GM12878 (cell line): ENCODE results near the gene SORL1. TPM values are rescaled to one million over a fixed set of nuclear protein-coding genes. Genes with fewer than 3 reads are reported as not detected.

Experiments used
- ATF7 ChIP-seq: fragments of 450-650 bp; IDR thresholded peaks from 2 replicates; pipeline ENCODE4 v1.6.1; 2016; ENCODE audit warnings: low read depth, mild to moderate bottlenecking
- CHD2 ChIP-seq: IDR thresholded peaks from 2 replicates; pipeline ENCODE4 v1.6.1; 2011; ENCODE audit warnings: low read depth, low read length, improper control_type of control experiment, borderline replicate concordance
- MTA2 ChIP-seq: fragments of 450-650 bp; IDR thresholded peaks from 2 replicates; pipeline ENCODE4 v1.6.1; 2016; ENCODE audit warnings: low read depth, mild to moderate bottlenecking, moderate library complexity
- MTA3 ChIP-seq: IDR thresholded peaks from 2 replicates; pipeline ENCODE4 v1.6.1; 2012; ENCODE audit warnings: low read length, inconsistent platforms, borderline replicate concordance
- NFIC ChIP-seq: IDR thresholded peaks from 2 replicates; pipeline ENCODE4 v1.6.1; 2012; ENCODE audit warnings: low read depth, mild to moderate bottlenecking, inconsistent platforms, low read length, moderate library complexity
- PAX5 ChIP-seq: IDR thresholded peaks from 2 replicates; pipeline ENCODE4 v1.6.1; 2011; ENCODE audit warnings: low read depth, low read length, borderline replicate concordance
- POLR2AphosphoS5 ChIP-seq: IDR thresholded peaks from 2 replicates; pipeline ENCODE4 v1.6.1; 2011; ENCODE audit warnings: mild to moderate bottlenecking, low read length, inconsistent platforms
- RCOR1 ChIP-seq: conservative IDR thresholded peaks from 2 replicates; pipeline ENCODE4 v1.6.1; 2012; ENCODE audit warnings: low read depth, low read length, improper control_type of control experiment
- SMC3 ChIP-seq: IDR thresholded peaks from 2 replicates; pipeline ENCODE4 v1.6.1; 2011; ENCODE audit warnings: low read length, improper control_type of control experiment, borderline replicate concordance
- SRF ChIP-seq, 2 experiments: IDR thresholded peaks; 2 replicates each; pipeline ENCODE4 v1.6.1; 2011; ENCODE audit warnings: low read depth in 2 of 2, low read length in 2 of 2, mild to moderate bottlenecking in 1 of 2, moderate library complexity in 1 of 2
- TARDBP ChIP-seq: IDR thresholded peaks from 2 replicates; pipeline ENCODE4 v1.6.1; 2016; ENCODE audit warnings: borderline replicate concordance
- TCF12 ChIP-seq: IDR thresholded peaks from 2 replicates; pipeline ENCODE4 v1.6.1; 2011; ENCODE audit warnings: low read depth, mild to moderate bottlenecking, low read length
- TCF3 ChIP-seq: IDR thresholded peaks from 2 replicates; pipeline ENCODE4 v1.6.1; 2012; ENCODE audit warnings: low read depth, mild to moderate bottlenecking, low read length, borderline replicate concordance; ENCODE audit not compliant: insufficient read depth
- ZNF217 ChIP-seq: fragments of 450-650 bp; IDR thresholded peaks from 2 replicates; pipeline ENCODE4 v1.6.1; 2017; ENCODE audit warnings: antibody characterized with exemption, mild to moderate bottlenecking
- polyA plus RNA-seq, 11 experiments: library from polyadenylated mRNA; depleted of rRNA in 4 of 11; unstranded in 6 of 11; stranded (reverse) in 5 of 11; fragments of >200 nt; fragmentation: Nextera tagmentation in 4 of 11; fragmentation: Illumina TruSeq in 1 of 11; extraction: Ambion mirVana in 4 of 11; extraction: Trizol in 1 of 11; gene quantifications; 1 replicate in 1 of 11; 2 replicates in 10 of 11; pipeline versions ENCODE4 v1.2.1 to v1.2.3, GENCODE V29; 2011 to 2016; ENCODE audit warnings: inconsistent platforms in 2 of 11, missing spikeins in 2 of 11, low read depth in 1 of 11
- total RNA-seq, 4 experiments: library from RNA; depleted of rRNA in 3 of 4; stranded (reverse); fragments of >200 nt in 3 of 4; fragmentation: Illumina TruSeq in 1 of 4; extraction: Trizol in 1 of 4; gene quantifications; 2 replicates each; pipeline versions ENCODE4 v1.2.1 to v1.2.3, GENCODE V29; 2013 to 2021
- TF ChIP-seq, protein P1 (sequence below): fragments of 450-650 bp; IDR thresholded peaks from 2 replicates; pipeline ENCODE4 v1.6.1; 2017; ENCODE audit warnings: mild to moderate bottlenecking, low read depth, inconsistent platforms; ENCODE audit not compliant: poor library complexity, severe bottlenecking
- TF ChIP-seq, protein P2 (sequence below): IDR thresholded peaks from 2 replicates; pipeline ENCODE4 v1.6.1; 2011; ENCODE audit warnings: borderline replicate concordance, low read depth, mild to moderate bottlenecking, moderate library complexity, low read length; ENCODE audit not compliant: insufficient read depth, poor library complexity, severe bottlenecking
- TF ChIP-seq, protein P3 (sequence below): IDR thresholded peaks from 2 replicates; pipeline ENCODE4 v1.6.1; 2012; ENCODE audit warnings: improper control_type of control experiment, low read depth, low read length; ENCODE audit not compliant: insufficient replicate concordance
- TF ChIP-seq, protein P4 (sequence below): fragments of 450-650 bp; IDR thresholded peaks from 2 replicates; pipeline ENCODE4 v1.6.1; 2016; ENCODE audit warnings: mild to moderate bottlenecking
- TF ChIP-seq, protein P5 (sequence below): fragments of 450-650 bp; IDR thresholded peaks from 2 replicates; pipeline ENCODE4 v1.6.1; 2016; ENCODE audit warnings: mild to moderate bottlenecking

SORL1 gene
- total and polyA plus RNA-seq, 10 of the 15 experiments (the other 5 are each of a cell fraction or from before 2014, with no cell fraction given): 20.2 to 107 (median 59.9) TPM

DNA sequence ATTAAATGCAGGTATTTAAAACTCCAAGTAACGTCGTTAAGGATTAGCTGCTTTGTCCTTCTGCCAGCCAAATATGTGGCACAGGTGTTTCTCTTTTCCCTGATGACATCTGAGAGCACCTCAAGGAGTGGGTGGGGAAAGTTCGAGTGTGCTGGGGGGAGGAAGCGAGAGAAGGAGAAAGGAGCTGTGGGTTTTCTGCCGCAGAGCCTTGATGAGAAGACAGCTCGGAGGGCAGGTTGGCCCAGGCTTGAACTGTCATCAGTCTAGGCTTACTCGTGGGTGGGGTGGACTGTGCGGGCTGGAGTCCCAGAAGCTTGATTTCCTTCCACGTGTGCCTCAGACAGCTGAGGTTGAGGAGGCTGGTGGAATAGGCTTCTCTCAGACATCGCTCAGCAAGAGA, 15.9 kb downstream of the SORL1 start (continued):
- TF ChIP-seq, protein P1, sequence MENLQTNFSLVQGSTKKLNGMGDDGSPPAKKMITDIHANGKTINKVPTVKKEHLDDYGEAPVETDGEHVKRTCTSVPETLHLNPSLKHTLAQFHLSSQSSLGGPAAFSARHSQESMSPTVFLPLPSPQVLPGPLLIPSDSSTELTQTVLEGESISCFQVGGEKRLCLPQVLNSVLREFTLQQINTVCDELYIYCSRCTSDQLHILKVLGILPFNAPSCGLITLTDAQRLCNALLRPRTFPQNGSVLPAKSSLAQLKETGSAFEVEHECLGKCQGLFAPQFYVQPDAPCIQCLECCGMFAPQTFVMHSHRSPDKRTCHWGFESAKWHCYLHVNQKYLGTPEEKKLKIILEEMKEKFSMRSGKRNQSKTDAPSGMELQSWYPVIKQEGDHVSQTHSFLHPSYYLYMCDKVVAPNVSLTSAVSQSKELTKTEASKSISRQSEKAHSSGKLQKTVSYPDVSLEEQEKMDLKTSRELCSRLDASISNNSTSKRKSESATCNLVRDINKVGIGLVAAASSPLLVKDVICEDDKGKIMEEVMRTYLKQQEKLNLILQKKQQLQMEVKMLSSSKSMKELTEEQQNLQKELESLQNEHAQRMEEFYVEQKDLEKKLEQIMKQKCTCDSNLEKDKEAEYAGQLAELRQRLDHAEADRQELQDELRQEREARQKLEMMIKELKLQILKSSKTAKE: peak; percentile 95
- TF ChIP-seq TARDBP: no peak
- peak; percentile 94 for TF ChIP-seq NFIC
- TF ChIP-seq CHD2: no peak; the same call in 1 of the 2 replicates
- TF ChIP-seq ATF7: peak; percentile 85
- TF ChIP-seq SRF (IDR thresholded peaks at IDR 0.05; ENCODE audit: low read depth in 2 of 2, low read length in 2 of 2): peak in 1 of 2 experiments; percentile 52; a peak in 1 of 4 replicates
- TF ChIP-seq TCF12: peak; percentile 97
- peak; percentile 95 for TF ChIP-seq PAX5
- peak; percentile 88; the same call in 1 of the 2 replicates for TF ChIP-seq MTA2
- peak; percentile 98 for TF ChIP-seq TCF3
- no peak for TF ChIP-seq RCOR1
- TF ChIP-seq MTA3: peak; percentile 71; the same call in 1 of the 2 replicates
- 0 out of 2 replicates have a peak, but pooled peaks have one; percentile 20 for TF ChIP-seq ZNF217
- peak; percentile 12; the same call in 1 of the 2 replicates for TF ChIP-seq SMC3
- TF ChIP-seq, protein P2, sequence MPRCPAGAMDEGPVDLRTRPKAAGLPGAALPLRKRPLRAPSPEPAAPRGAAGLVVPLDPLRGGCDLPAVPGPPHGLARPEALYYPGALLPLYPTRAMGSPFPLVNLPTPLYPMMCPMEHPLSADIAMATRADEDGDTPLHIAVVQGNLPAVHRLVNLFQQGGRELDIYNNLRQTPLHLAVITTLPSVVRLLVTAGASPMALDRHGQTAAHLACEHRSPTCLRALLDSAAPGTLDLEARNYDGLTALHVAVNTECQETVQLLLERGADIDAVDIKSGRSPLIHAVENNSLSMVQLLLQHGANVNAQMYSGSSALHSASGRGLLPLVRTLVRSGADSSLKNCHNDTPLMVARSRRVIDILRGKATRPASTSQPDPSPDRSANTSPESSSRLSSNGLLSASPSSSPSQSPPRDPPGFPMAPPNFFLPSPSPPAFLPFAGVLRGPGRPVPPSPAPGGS: peak; percentile 86
- TF ChIP-seq, protein P3, sequence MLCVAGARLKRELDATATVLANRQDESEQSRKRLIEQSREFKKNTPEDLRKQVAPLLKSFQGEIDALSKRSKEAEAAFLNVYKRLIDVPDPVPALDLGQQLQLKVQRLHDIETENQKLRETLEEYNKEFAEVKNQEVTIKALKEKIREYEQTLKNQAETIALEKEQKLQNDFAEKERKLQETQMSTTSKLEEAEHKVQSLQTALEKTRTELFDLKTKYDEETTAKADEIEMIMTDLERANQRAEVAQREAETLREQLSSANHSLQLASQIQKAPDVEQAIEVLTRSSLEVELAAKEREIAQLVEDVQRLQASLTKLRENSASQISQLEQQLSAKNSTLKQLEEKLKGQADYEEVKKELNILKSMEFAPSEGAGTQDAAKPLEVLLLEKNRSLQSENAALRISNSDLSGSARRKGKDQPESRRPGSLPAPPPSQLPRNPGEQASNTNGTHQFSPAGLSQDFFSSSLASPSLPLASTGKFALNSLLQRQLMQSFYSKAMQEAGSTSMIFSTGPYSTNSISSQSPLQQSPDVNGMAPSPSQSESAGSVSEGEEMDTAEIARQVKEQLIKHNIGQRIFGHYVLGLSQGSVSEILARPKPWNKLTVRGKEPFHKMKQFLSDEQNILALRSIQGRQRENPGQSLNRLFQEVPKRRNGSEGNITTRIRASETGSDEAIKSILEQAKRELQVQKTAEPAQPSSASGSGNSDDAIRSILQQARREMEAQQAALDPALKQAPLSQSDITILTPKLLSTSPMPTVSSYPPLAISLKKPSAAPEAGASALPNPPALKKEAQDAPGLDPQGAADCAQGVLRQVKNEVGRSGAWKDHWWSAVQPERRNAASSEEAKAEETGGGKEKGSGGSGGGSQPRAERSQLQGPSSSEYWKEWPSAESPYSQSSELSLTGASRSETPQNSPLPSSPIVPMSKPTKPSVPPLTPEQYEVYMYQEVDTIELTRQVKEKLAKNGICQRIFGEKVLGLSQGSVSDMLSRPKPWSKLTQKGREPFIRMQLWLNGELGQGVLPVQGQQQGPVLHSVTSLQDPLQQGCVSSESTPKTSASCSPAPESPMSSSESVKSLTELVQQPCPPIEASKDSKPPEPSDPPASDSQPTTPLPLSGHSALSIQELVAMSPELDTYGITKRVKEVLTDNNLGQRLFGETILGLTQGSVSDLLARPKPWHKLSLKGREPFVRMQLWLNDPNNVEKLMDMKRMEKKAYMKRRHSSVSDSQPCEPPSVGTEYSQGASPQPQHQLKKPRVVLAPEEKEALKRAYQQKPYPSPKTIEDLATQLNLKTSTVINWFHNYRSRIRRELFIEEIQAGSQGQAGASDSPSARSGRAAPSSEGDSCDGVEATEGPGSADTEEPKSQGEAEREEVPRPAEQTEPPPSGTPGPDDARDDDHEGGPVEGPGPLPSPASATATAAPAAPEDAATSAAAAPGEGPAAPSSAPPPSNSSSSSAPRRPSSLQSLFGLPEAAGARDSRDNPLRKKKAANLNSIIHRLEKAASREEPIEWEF: no peak
- TF ChIP-seq, protein P4, sequence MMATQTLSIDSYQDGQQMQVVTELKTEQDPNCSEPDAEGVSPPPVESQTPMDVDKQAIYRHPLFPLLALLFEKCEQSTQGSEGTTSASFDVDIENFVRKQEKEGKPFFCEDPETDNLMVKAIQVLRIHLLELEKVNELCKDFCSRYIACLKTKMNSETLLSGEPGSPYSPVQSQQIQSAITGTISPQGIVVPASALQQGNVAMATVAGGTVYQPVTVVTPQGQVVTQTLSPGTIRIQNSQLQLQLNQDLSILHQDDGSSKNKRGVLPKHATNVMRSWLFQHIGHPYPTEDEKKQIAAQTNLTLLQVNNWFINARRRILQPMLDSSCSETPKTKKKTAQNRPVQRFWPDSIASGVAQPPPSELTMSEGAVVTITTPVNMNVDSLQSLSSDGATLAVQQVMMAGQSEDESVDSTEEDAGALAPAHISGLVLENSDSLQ: peak; percentile 77
- TF ChIP-seq, protein P5, sequence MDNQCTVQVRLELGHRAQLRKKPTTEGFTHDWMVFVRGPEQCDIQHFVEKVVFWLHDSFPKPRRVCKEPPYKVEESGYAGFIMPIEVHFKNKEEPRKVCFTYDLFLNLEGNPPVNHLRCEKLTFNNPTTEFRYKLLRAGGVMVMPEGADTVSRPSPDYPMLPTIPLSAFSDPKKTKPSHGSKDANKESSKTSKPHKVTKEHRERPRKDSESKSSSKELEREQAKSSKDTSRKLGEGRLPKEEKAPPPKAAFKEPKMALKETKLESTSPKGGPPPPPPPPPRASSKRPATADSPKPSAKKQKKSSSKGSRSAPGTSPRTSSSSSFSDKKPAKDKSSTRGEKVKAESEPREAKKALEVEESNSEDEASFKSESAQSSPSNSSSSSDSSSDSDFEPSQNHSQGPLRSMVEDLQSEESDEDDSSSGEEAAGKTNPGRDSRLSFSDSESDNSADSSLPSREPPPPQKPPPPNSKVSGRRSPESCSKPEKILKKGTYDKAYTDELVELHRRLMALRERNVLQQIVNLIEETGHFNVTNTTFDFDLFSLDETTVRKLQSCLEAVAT: peak; percentile 80
- TF ChIP-seq POLR2AphosphoS5: 0 out of 2 replicates have a peak, but pooled peaks have one; percentile 43
